ENCODE measurements around the gene FRS2. TPM values are rescaled to one million over a fixed set of nuclear protein-coding genes. Genes with fewer than 3 reads are reported as not detected.

FRS2 gene
- total and polyA plus RNA-seq, 10 of the 15 experiments (the other 5 are each of a cell fraction or from before 2014, with no cell fraction given), result 1.1 to 13.1 (median 5.9) TPM

DNA sequence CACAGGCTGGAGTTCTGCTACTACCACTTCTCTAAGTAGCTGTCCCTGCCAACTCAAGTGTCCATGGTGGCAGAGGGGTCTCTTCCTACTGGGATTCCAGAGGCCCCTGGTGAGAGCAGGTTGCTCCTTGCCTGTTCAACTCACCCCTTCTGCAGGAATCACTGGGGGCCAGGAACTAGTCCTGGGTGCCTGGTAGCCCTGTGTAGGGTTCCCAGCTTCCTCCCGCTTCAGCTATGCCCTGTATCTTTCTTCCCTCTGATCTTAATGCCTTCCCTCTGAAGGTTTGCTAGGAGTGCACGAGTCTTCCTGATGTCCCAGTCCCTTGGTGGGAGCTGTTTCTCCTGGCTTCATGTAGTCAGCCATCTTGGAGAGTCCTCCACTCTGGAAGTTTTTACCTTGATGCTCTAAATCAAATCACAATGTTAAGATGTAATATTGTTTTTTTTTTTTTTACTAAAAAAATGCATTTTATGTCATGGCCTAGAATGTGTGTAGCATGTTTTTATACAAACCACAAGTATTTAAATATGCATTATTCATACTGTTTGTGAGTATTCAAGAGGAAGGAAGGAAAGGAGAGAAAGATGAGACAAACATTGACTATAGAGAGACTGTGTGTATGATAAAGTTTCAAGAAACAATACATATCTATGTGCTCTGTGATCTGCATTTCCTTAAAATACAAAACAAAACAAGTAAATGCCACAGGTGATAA lies 54.7 kb downstream of the FRS2 start:
- FAIRE-seq, result no peak
- TF ChIP-seq CHD4 (IDR thresholded peaks at IDR 0.05) (no peak), POU2F2 (IDR thresholded peaks at IDR 0.05; ENCODE audit: borderline replicate concordance, low read depth, low read length) (no peak), RUNX3 (IDR thresholded peaks at IDR 0.05; ENCODE audit: low read length) (no peak), SIX5 (IDR thresholded peaks at IDR 0.05; ENCODE audit: low read depth, low read length, severe bottlenecking) (no peak), JUNB (IDR thresholded peaks at IDR 0.05) (no peak)
- TF ChIP-seq, protein P1, sequence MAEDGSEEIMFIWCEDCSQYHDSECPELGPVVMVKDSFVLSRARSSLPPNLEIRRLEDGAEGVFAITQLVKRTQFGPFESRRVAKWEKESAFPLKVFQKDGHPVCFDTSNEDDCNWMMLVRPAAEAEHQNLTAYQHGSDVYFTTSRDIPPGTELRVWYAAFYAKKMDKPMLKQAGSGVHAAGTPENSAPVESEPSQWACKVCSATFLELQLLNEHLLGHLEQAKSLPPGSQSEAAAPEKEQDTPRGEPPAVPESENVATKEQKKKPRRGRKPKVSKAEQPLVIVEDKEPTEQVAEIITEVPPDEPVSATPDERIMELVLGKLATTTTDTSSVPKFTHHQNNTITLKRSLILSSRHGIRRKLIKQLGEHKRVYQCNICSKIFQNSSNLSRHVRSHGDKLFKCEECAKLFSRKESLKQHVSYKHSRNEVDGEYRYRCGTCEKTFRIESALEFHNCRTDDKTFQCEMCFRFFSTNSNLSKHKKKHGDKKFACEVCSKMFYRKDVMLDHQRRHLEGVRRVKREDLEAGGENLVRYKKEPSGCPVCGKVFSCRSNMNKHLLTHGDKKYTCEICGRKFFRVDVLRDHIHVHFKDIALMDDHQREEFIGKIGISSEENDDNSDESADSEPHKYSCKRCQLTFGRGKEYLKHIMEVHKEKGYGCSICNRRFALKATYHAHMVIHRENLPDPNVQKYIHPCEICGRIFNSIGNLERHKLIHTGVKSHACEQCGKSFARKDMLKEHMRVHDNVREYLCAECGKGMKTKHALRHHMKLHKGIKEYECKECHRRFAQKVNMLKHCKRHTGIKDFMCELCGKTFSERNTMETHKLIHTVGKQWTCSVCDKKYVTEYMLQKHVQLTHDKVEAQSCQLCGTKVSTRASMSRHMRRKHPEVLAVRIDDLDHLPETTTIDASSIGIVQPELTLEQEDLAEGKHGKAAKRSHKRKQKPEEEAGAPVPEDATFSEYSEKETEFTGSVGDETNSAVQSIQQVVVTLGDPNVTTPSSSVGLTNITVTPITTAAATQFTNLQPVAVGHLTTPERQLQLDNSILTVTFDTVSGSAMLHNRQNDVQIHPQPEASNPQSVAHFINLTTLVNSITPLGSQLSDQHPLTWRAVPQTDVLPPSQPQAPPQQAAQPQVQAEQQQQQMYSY (CRISPR knock-in tag; IDR thresholded peaks at IDR 0.05), result no peak
- TF ChIP-seq, protein P2, sequence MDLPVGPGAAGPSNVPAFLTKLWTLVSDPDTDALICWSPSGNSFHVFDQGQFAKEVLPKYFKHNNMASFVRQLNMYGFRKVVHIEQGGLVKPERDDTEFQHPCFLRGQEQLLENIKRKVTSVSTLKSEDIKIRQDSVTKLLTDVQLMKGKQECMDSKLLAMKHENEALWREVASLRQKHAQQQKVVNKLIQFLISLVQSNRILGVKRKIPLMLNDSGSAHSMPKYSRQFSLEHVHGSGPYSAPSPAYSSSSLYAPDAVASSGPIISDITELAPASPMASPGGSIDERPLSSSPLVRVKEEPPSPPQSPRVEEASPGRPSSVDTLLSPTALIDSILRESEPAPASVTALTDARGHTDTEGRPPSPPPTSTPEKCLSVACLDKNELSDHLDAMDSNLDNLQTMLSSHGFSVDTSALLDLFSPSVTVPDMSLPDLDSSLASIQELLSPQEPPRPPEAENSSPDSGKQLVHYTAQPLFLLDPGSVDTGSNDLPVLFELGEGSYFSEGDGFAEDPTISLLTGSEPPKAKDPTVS (IDR thresholded peaks at IDR 0.05; ENCODE audit: low read depth, low read length), result no peak
- TF ChIP-seq, protein P3, sequence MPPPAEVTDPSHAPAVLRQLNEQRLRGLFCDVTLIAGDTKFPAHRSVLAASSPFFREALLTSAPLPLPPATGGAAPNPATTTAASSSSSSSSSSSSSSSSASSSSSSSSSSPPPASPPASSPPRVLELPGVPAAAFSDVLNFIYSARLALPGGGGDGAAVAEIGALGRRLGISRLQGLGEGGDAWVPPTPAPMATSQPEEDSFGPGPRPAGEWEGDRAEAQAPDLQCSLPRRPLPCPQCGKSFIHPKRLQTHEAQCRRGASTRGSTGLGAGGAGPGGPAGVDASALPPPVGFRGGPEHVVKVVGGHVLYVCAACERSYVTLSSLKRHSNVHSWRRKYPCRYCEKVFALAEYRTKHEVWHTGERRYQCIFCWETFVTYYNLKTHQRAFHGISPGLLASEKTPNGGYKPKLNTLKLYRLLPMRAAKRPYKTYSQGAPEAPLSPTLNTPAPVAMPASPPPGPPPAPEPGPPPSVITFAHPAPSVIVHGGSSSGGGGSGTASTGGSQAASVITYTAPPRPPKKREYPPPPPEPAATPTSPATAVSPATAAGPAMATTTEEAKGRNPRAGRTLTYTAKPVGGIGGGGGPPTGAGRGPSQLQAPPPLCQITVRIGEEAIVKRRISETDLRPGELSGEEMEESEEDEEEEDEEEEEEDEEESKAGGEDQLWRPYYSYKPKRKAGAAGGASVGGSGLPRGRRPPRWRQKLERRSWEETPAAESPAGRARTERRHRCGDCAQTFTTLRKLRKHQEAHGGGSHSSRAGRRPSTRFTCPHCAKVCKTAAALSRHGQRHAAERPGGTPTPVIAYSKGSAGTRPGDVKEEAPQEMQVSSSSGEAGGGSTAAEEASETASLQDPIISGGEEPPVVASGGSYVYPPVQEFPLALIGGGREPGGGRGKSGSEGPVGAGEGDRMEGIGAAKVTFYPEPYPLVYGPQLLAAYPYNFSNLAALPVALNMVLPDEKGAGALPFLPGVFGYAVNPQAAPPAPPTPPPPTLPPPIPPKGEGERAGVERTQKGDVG (CRISPR knock-in tag; IDR thresholded peaks at IDR 0.05), result no peak
- TF ChIP-seq, protein P4, sequence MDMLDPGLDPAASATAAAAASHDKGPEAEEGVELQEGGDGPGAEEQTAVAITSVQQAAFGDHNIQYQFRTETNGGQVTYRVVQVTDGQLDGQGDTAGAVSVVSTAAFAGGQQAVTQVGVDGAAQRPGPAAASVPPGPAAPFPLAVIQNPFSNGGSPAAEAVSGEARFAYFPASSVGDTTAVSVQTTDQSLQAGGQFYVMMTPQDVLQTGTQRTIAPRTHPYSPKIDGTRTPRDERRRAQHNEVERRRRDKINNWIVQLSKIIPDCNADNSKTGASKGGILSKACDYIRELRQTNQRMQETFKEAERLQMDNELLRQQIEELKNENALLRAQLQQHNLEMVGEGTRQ (IDR thresholded peaks at IDR 0.05; ENCODE audit: borderline replicate concordance, low read depth, low read length), result no peak

More for the DNA sequence above, 54.7 kb downstream of the FRS2 start:
- intact Hi-C loops (cut with micrococcal nuclease; ENCODE audit: unreplicated experiment) (loop anchor here (5.0 kb wide), 1 partner anchor 53 kb away; the partner anchor contains the start of gene FRS2), in situ Hi-C loops (cut with MboI) (no loop called here)
- H3K36me3 ChIP-seq (ENCODE audit: control insufficient read depth in 2 of 2, insufficient read depth in 2 of 2, low read length in 1 of 2), result peaks cover 0 to 1% of the 10 kb centered on the region in 2 experiments; a peak in 1 of 4 replicates
- H3K79me2 ChIP-seq (ENCODE audit: control insufficient read depth, insufficient read depth, low read length), result peaks cover 22% of the 10 kb centered on the region
- no peaks in the 10 kb centered on the region for H3K27me3 ChIP-seq (replicated peaks in 1 of 2; ENCODE audit: control insufficient read depth in 2 of 2, insufficient read depth in 2 of 2, low read length in 1 of 2)
- ChIA-PET POLR2A (interaction anchor here (0.7 to 1.0 kb wide), 2 partner anchors 48 to 1213 kb away, joined by 3 read pairs; no protein-coding TSS in a partner anchor), RAD21 (ENCODE audit: unreplicated experiment) (no interaction called here), SMC1A (ENCODE audit: uncharacterized antibody, unreplicated experiment) (no interaction called here), CTCF (no interaction called here)
- peaks cover 3% of the 10 kb centered on the region; the same call in 2 of the 3 replicates for H3K9me3 ChIP-seq (replicated peaks; ENCODE audit: control insufficient read depth, insufficient read depth, low read length)
- no peak overlapping the region for H3K27ac ChIP-seq (ENCODE audit: control insufficient read depth, insufficient read depth)
- WGBS (ENCODE audit: insufficient coverage, insufficient replicate concordance, low lambda C conversion rate, missing lambda C conversion rate), result 92% methylated on average over 2 of the region's 2 CpGs
- H4K20me1 ChIP-seq (ENCODE audit: control insufficient read depth, insufficient read depth), result no peaks in the 10 kb centered on the region
- BruUV-seq (replicated peaks), result no TSS peak
- ATAC-seq (no peak), DNase-seq (ENCODE audit: low read depth, low spot score) (no peak)
- peaks cover 3% of the 10 kb centered on the region; the same call in 1 of the 2 replicates for H3K4me1 ChIP-seq (ENCODE audit: control insufficient read depth, insufficient read depth, low read length)
- H3K4me2 ChIP-seq (ENCODE audit: control insufficient read depth, insufficient read depth), result no peak overlapping the region
- no peak overlapping the region for H3K4me3 ChIP-seq
- no peak overlapping the region for H2AFZ ChIP-seq (ENCODE audit: control insufficient read depth, low read depth, low read length)
- no peak overlapping the region for H3K9ac ChIP-seq (ENCODE audit: control insufficient read depth, insufficient read depth, low read length)

All from GM12878 (cell line).